NCI-H2227 (cell line): ENCODE measurements around the gene CEP44.
"Not testable (repeated sequence)": the region's sequence is repeated elsewhere in the genome, so short reads cannot be mapped to it uniquely, and the experiment has no call there.

Experiments used
- DNase-seq: peaks from one replicate; lab custom pipeline; 2025; ENCODE audit not compliant: unreplicated experiment; lab: John Stamatoyannopoulos, UW

CEP44 gene

GRCh38 chr4:174277433-174277832 is 6.3 kb upstream of the CEP44 start:
- DNase-seq, result no peak

GRCh38 chr4:174278467-174278866 is 5.2 kb upstream of the CEP44 start:
- DNase-seq, result no peak

- no peak for DNase-seq
Measured at GRCh38 chr4:174279433-174280155, 4.1 kb upstream of the CEP44 start.

- DNase-seq, result no peak
Measured at GRCh38 chr4:174281182-174281737, 2.5 kb upstream of the CEP44 start.

- no peak for DNase-seq
Measured at GRCh38 chr4:174281901-174282300, 1.8 kb upstream of the CEP44 start.

GRCh38 chr4:174282836-174283506 is 740 bp upstream of the CEP44 start:
- DNase-seq, result peak; percentile 84

GRCh38 chr4:174284487-174284886 is 776 bp downstream of the CEP44 start:
- no peak for DNase-seq

GRCh38 chr4:174286870-174287269 is 3.2 kb downstream of the CEP44 start:
- DNase-seq, result no peak

- DNase-seq, result no peak
Measured at GRCh38 chr4:174292473-174292872, 8.8 kb downstream of the CEP44 start.

GRCh38 chr4:174294641-174295040 is 10.9 kb downstream of the CEP44 start:
- not testable (repeated sequence) for DNase-seq

- DNase-seq, result not testable (repeated sequence)
Measured at GRCh38 chr4:174295142-174295541, 11.4 kb downstream of the CEP44 start.

- DNase-seq, result no peak
Measured at GRCh38 chr4:174303687-174304086, 20.0 kb downstream of the CEP44 start.

GRCh38 chr4:174304664-174305063 is 21.0 kb downstream of the CEP44 start:
- no peak for DNase-seq

GRCh38 chr4:174305961-174306360 is 22.2 kb downstream of the CEP44 start:
- DNase-seq, result no peak

- DNase-seq, result no peak
Measured at GRCh38 chr4:174307694-174308093, 24.0 kb downstream of the CEP44 start.

GRCh38 chr4:174312993-174313392 is 29.3 kb downstream of the CEP44 start:
- no peak for DNase-seq

GRCh38 chr4:174314274-174314673 is 30.6 kb downstream of the CEP44 start:
- no peak for DNase-seq

- DNase-seq, result no peak
Measured at GRCh38 chr4:174314770-174315169, 31.1 kb downstream of the CEP44 start.

- DNase-seq, result no peak
Measured at GRCh38 chr4:174316546-174316945, 32.8 kb downstream of the CEP44 start.

- DNase-seq, result no peak
Measured at GRCh38 chr4:174316954-174317353, 33.2 kb downstream of the CEP44 start.

- DNase-seq, result no peak
Measured at GRCh38 chr4:174317531-174317930, 33.8 kb downstream of the CEP44 start.
